HepG2 (cell line): Measurements from ENCODE around the gene TUBGCP5. TPM values are rescaled to one million over a fixed set of nuclear protein-coding genes. Genes with fewer than 3 reads are reported as not detected.
"Not testable (repeated sequence)": the region's sequence is repeated elsewhere in the genome, so short reads cannot be mapped to it uniquely, and the experiment has no call there.

Experiments
- ATAC-seq: fragments of 200-7000 bp; cut with Tn5 transposase; 3 replicates; pipeline ENCODE4 v1.9.1; 2020; ENCODE audit warnings: mild to moderate bottlenecking, moderate library complexity
- BruUV-seq: library from RNA; stranded (reverse); fragments of 400-500 nt; replicated peaks from 2 replicates; lab custom pipeline; 2021; lab: Mats Ljungman, UMichigan
- CTCF ChIA-PET: fragments of 300-600 bp; formaldehyde crosslinking; extraction: SDS; loops from one replicate; lab custom pipeline; 2021; ENCODE audit warnings: low total read pairs, inconsistent platforms, low intra/inter-chr PET ratio; lab: Yijun Ruan, JAX
- POLR2A ChIA-PET: fragments of 350-600 bp; sonication (Branson Sonifier 250); formaldehyde crosslinking; loops from one replicate; lab custom pipeline; 2020; ENCODE audit warnings: antibody characterized with exemption, inconsistent platforms; lab: Yijun Ruan, JAX
- DNase-seq: peaks from one replicate; pipeline ENCODE4 v3.0.0-alpha.2; 2015; ENCODE audit warnings: low spot score
- FAIRE-seq: peaks from 3 replicates; lab custom pipeline; 2011; peaks lifted over from hg19 to GRCh38; lab: Jason Lieb, UNC
- H2AFZ ChIP-seq: one replicate; pipeline ENCODE4 v1.6.1; 2011; ENCODE audit warnings: low read length, inconsistent platforms
- H3K27ac ChIP-seq: fragments of 300-600 bp; 3 replicates; pipeline ENCODE4 v1.8.0; 2011; ENCODE audit warnings: mixed run types, mild to moderate bottlenecking, mixed read lengths, low read length, inconsistent platforms; ENCODE audit not compliant: insufficient read depth; ENCODE audit errors: extremely low read length
- H3K27me3 ChIP-seq, 2 experiments: fragments of 200-600 bp in 1 of 2; 2 replicates in 1 of 2; 3 replicates in 1 of 2; pipeline versions ENCODE4 v1.6.0 to v1.8.0; 2011; ENCODE audit warnings: low read length in 2 of 2, mild to moderate bottlenecking in 2 of 2, moderate library complexity in 2 of 2, inconsistent platforms in 1 of 2; ENCODE audit not compliant: insufficient read depth in 2 of 2, control insufficient read depth in 1 of 2
- H3K36me3 ChIP-seq, 2 experiments: fragments of 200-600 bp in 1 of 2; replicated peaks in 1 of 2; 2 replicates in 1 of 2; 3 replicates in 1 of 2; pipeline versions ENCODE4 v1.5.1 to v1.8.0; 2011; ENCODE audit warnings: low read length in 2 of 2, inconsistent platforms in 1 of 2; ENCODE audit not compliant: insufficient read depth in 2 of 2, control insufficient read depth in 1 of 2
- H3K4me1 ChIP-seq: 2 replicates; pipeline ENCODE4 v1.5.1; 2012; ENCODE audit warnings: low read length, inconsistent platforms; ENCODE audit not compliant: insufficient read depth
- H3K4me2 ChIP-seq: 2 replicates; pipeline ENCODE4 v1.6.0; 2011; ENCODE audit warnings: low read depth, low read length, inconsistent platforms
- H3K4me3 ChIP-seq, 3 experiments: fragments of 200-600 bp in 1 of 3; sonication (generic), shearing (Covaris generic) in 1 of 3; replicated peaks in 1 of 3; 2 replicates each; pipeline ENCODE4 v1.5.1; 2011 to 2016; ENCODE audit warnings: low read length in 3 of 3, inconsistent platforms in 2 of 3, low read depth in 2 of 3, mild to moderate bottlenecking in 2 of 3, control low read depth in 1 of 3, mixed read lengths in 1 of 3; ENCODE audit not compliant: insufficient read depth in 1 of 3
- H3K79me2 ChIP-seq: one replicate; pipeline ENCODE4 v1.6.1; 2011; ENCODE audit warnings: low read length, inconsistent platforms; ENCODE audit not compliant: insufficient read depth
- H3K9ac ChIP-seq: 2 replicates; pipeline ENCODE4 v1.6.0; 2011; ENCODE audit warnings: mild to moderate bottlenecking, low read depth, low read length, inconsistent platforms; ENCODE audit not compliant: insufficient read depth
- H3K9me3 ChIP-seq: 2 replicates; pipeline ENCODE4 v1.5.1; 2012; ENCODE audit warnings: mild to moderate bottlenecking, low read length
- H4K20me1 ChIP-seq: 2 replicates; pipeline ENCODE4 v1.6.0; 2011; ENCODE audit warnings: inconsistent platforms, mild to moderate bottlenecking, low read length, moderate library complexity; ENCODE audit not compliant: insufficient read depth
- FOXA1 ChIP-seq, 2 experiments: fragments of 450-650 bp in 1 of 2; sonication (generic) in 1 of 2; formaldehyde crosslinking in 1 of 2; IDR thresholded peaks; 2 replicates each; pipeline versions ENCODE4 v1.4.0 to v1.6.1; 2016 to 2020; ENCODE audit warnings: missing genetic modification reagents in 1 of 2
- SCMH1 ChIP-seq: sonication (generic); formaldehyde crosslinking; IDR thresholded peaks from 2 replicates; pipeline ENCODE4 v1.9.0; 2021; ENCODE audit warnings: missing genetic modification reagents, mild to moderate bottlenecking, borderline replicate concordance
- SIX4 ChIP-seq: sonication (generic); formaldehyde crosslinking; IDR thresholded peaks from 2 replicates; pipeline ENCODE4 v1.4.0; 2020; ENCODE audit warnings: missing genetic modification reagents
- SMARCC2 ChIP-seq: fragments of 450-650 bp; IDR thresholded peaks from 2 replicates; pipeline ENCODE4 v1.6.1; 2017; ENCODE audit warnings: antibody characterized with exemption, mild to moderate bottlenecking
- SSRP1 ChIP-seq: IDR thresholded peaks from 2 replicates; pipeline ENCODE4 v1.6.1; 2016; ENCODE audit warnings: control low read depth
- ZGPAT ChIP-seq: IDR thresholded peaks from 2 replicates; pipeline ENCODE4 v1.6.1; 2016; ENCODE audit warnings: mild to moderate bottlenecking
- ZNF34 ChIP-seq: sonication (generic); formaldehyde crosslinking; IDR thresholded peaks from 2 replicates; pipeline ENCODE4 v1.4.0; 2020; ENCODE audit warnings: mild to moderate bottlenecking, missing genetic modification reagents, borderline replicate concordance
- ZNF557 ChIP-seq: sonication (generic); formaldehyde crosslinking; IDR thresholded peaks from 2 replicates; pipeline ENCODE4 v1.4.0; 2020; ENCODE audit warnings: missing genetic modification reagents
- WGBS: methylation state at CpG from one replicate; pipeline ENCODE4 v1.1.6; 2017; ENCODE audit warnings: low lambda C conversion rate; 5-methylcytosine and 5-hydroxymethylcytosine counted together
- in situ Hi-C: cut with HindIII; loops from 2 replicates; pipeline ENCODE4 v1.10.0; 2017; ENCODE audit warnings: low pct_unique_long_range_greater_than_20kb; ENCODE audit not compliant: extremely low pct_ligation_motif_present
- intact Hi-C: fragments of 100-400 bp; cut with micrococcal nuclease; formaldehyde crosslinking; loops from one replicate; pipeline ENCODE4 v1.10.0; 2022; ENCODE audit not compliant: unreplicated experiment
- polyA plus RNA-seq, 8 experiments: library from polyadenylated mRNA; depleted of rRNA in 3 of 8; stranded (reverse) in 7 of 8; unstranded in 1 of 8; fragments of >200 nt; fragmentation: Illumina TruSeq in 4 of 8; extraction: Trizol in 4 of 8; gene quantifications; 2 replicates each; pipeline versions ENCODE4 v1.2.1 to v1.2.3, GENCODE V29; 2011 to 2016; ENCODE audit warnings: low read depth in 4 of 8, missing spikeins in 1 of 8, mixed read lengths in 1 of 8; ENCODE audit not compliant: insufficient read depth in 1 of 8
- total RNA-seq, 5 experiments: library from RNA; depleted of rRNA; stranded (reverse); fragments of >200 nt; fragmentation: Illumina TruSeq; extraction: Trizol; gene quantifications; 2 replicates each; pipeline ENCODE4 v1.2.3, GENCODE V29; 2016; ENCODE audit warnings: low read depth in 1 of 5
- TF ChIP-seq, protein P1 (sequence below): sonication (generic); formaldehyde crosslinking; IDR thresholded peaks from 2 replicates; pipeline ENCODE4 v1.5.0; 2020; ENCODE audit warnings: mild to moderate bottlenecking, missing genetic modification reagents, borderline replicate concordance

TUBGCP5 gene
- total and polyA plus RNA-seq, 2 of the 13 experiments (the other 11 are each of a cell fraction or from before 2014, with no cell fraction given): 7.2 to 25.0 TPM

- no peak overlapping the region for H3K4me3 ChIP-seq
- BruUV-seq: no TSS peak
- ChIA-PET POLR2A (no interaction called here), CTCF (no interaction called here)
- no peaks in the 10 kb centered on the region for H3K79me2 ChIP-seq
- FAIRE-seq: no peak
- no peaks in the 10 kb centered on the region for H3K36me3 ChIP-seq
- no peak overlapping the region for H2AFZ ChIP-seq
- no peaks in the 10 kb centered on the region for H3K9me3 ChIP-seq
- intact Hi-C loops (no loop called here), in situ Hi-C loops (no loop called here)
- DNase-seq: no peak
- ATAC-seq: no peak
- H3K27me3 ChIP-seq: no peaks in the 10 kb centered on the region; a peak in 1 of 5 replicates
- H3K4me2 ChIP-seq: no peak overlapping the region
- H4K20me1 ChIP-seq: no peaks in the 10 kb centered on the region
- TF ChIP-seq ZNF34 (no peak), SCMH1 (no peak), ZNF557 (CRISPR knock-in tag) (no peak), FOXA1 (IDR thresholded peaks at IDR 0.05) (no peak), FOXA1 (CRISPR knock-in tag; IDR thresholded peaks at IDR 0.05) (no peak), SMARCC2 (no peak), SSRP1 (CRISPR knock-in tag) (no peak), ZGPAT (CRISPR knock-in tag) (no peak), SIX4 (CRISPR knock-in tag) (no peak)
- TF ChIP-seq, protein P1, sequence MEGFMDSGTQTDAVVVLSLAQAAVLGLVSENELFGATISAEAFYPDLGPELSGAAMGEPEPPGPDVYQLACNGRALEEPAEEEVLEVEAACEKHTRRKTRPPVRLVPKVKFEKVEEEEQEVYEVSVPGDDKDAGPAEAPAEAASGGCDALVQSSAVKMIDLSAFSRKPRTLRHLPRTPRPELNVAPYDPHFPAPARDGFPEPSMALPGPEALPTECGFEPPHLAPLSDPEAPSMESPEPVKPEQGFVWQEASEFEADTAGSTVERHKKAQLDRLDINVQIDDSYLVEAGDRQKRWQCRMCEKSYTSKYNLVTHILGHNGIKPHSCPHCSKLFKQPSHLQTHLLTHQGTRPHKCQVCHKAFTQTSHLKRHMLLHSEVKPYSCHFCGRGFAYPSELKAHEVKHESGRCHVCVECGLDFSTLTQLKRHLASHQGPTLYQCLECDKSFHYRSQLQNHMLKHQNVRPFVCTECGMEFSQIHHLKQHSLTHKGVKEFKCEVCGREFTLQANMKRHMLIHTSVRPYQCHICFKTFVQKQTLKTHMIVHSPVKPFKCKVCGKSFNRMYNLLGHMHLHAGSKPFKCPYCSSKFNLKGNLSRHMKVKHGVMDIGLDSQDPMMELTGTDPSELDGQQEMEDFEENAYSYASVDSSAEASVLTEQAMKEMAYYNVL (CRISPR knock-in tag): no peak
- 36% methylated on average over 3 of the region's 16 CpGs for WGBS
- no peaks in the 10 kb centered on the region for H3K4me1 ChIP-seq
- H3K27ac ChIP-seq: no peak overlapping the region
- no peak overlapping the region for H3K9ac ChIP-seq
Measured at GRCh38 chr15:23049984-23050628, 10.7 kb upstream of the TUBGCP5 start.

- H3K9me3 ChIP-seq, H4K20me1 ChIP-seq, ATAC-seq, intact Hi-C loops, H3K4me2 ChIP-seq, POLR2A ChIA-PET, DNase-seq, H3K27ac ChIP-seq, H3K4me1 ChIP-seq, H3K36me3 ChIP-seq, H3K9ac ChIP-seq, H3K79me2 ChIP-seq, H3K27me3 ChIP-seq, in situ Hi-C loops, H3K4me3 ChIP-seq, H2AFZ ChIP-seq, CTCF ChIA-PET, BruUV-seq, FAIRE-seq: not testable (repeated sequence)
- WGBS: 0% methylated on average over 2 of the region's 9 CpGs
Measured at GRCh38 chr15:23048572-23049282, 9.4 kb upstream of the TUBGCP5 start.
